Left cardiac atrium (tissue), 4 donors: Measurements from ENCODE around the gene RANBP2. TPM values are rescaled to one million over a fixed set of nuclear protein-coding genes. Genes with fewer than 3 reads are reported as not detected.
"Not testable (repeated sequence)": the region's sequence is repeated elsewhere in the genome, so short reads cannot be mapped to it uniquely, and the experiment has no call there.

Experiments
- ATAC-seq, 2 donors: fragments of 200-7000 bp; cut with Tn5 transposase; one replicate each; pipeline ENCODE4 v1.9.1; 2020; ENCODE audit warnings: mild to moderate bottlenecking in 2 of 2, moderate library complexity in 2 of 2
- DNase-seq: peaks from one replicate; pipeline ENCODE4 v3.0.0-alpha.2; 2020
- intact Hi-C, 2 donors: fragments of 100-400 bp; cut with DNase I; formaldehyde crosslinking; loops; one replicate each; pipeline versions ENCODE4 v1.14.1 to v1.15.1; 2022 to 2023
- total RNA-seq, 2 donors: library from RNA; stranded (reverse); fragmentation: NEBNext Ultra II Directional; extraction: Animal tissue kit (Norgen Biotek cat#: 25700); gene quantifications; one replicate each; pipeline ENCODE4 v1.2.1, GENCODE V29; 2021
- donor health status: DM: no; HTN: yes; CAD: no.
- donor health status: DM: no; HTN: yes; CAD: no; lungs with severe emphysema.
- donor health status: DM: yes; HTN: yes; CAD: no.
- donor health status: Dilated cardiomyopathy.

Gene RANBP2
- total RNA-seq, 2 donors from 2014 or later: 51.4 to 64.8 TPM

GRCh38 chr2:108762618-108763017 lies 43.3 kb downstream of the RANBP2 start:
- intact Hi-C loops, ATAC-seq: not testable (repeated sequence)

GRCh38 chr2:108766671-108767070 lies 47.4 kb downstream of the RANBP2 start:
- intact Hi-C loops, DNase-seq, ATAC-seq: not testable (repeated sequence)

More at GRCh38 chr2:108762618-108763017, 43.3 kb downstream of the RANBP2 start:
- not testable (repeated sequence) for DNase-seq

GRCh38 chr2:108767859-108768258 lies 48.6 kb downstream of the RANBP2 start:
- intact Hi-C loops, DNase-seq, ATAC-seq: not testable (repeated sequence)

- intact Hi-C loops: no loop called here
- ATAC-seq (no peak), DNase-seq (no peak)
Measured at GRCh38 chr2:108776475-108776874, 57.2 kb downstream of the RANBP2 start.

- intact Hi-C loops: no loop called here
- no peak for ATAC-seq
- DNase-seq: no peak
Measured at GRCh38 chr2:108778857-108779256, 59.6 kb downstream of the RANBP2 start.

- ATAC-seq (no peak), DNase-seq (no peak)
- intact Hi-C loops: no loop called here
Measured at GRCh38 chr2:108786008-108786353, 66.7 kb downstream of the RANBP2 start.

GRCh38 chr2:108786354-108787215 lies 67.3 kb downstream of the RANBP2 start, which contains the start of gene CCDC138:
Gene CCDC138 (plus strand): TSS chr2:108786771. CDS start chr2:108786823, 52 bp downstream.
- ATAC-seq: peak; percentile 99
- intact Hi-C loops: no loop called here
- peak; percentile 93 for DNase-seq

GRCh38 chr2:108787216-108787541 lies 67.9 kb downstream of the RANBP2 start:
- ATAC-seq (no peak), DNase-seq (no peak)
- intact Hi-C loops: no loop called here

GRCh38 chr2:108803045-108803736 lies 83.9 kb downstream of the RANBP2 start:
- ATAC-seq (no peak), DNase-seq (no peak)
- intact Hi-C loops: no loop called here

- intact Hi-C loops: no loop called here
- no peak for ATAC-seq
Measured at GRCh38 chr2:108805032-108805431, 85.8 kb downstream of the RANBP2 start.

GRCh38 chr2:108805782-108806181 lies 86.5 kb downstream of the RANBP2 start:
- DNase-seq (no peak), ATAC-seq (no peak)
- intact Hi-C loops: no loop called here

More at GRCh38 chr2:108805032-108805431, 85.8 kb downstream of the RANBP2 start:
- no peak for DNase-seq

GRCh38 chr2:108806371-108807113 lies 87.3 kb downstream of the RANBP2 start:
- intact Hi-C loops: no loop called here
- no peak for ATAC-seq
- DNase-seq: no peak

GRCh38 chr2:108809936-108810335 lies 90.7 kb downstream of the RANBP2 start:
- ATAC-seq (no peak), DNase-seq (no peak)
- intact Hi-C loops: no loop called here

- no peak for DNase-seq
- intact Hi-C loops: no loop called here
- ATAC-seq: no peak
Measured at GRCh38 chr2:108810993-108811957, 92.0 kb downstream of the RANBP2 start.

- no peak for ATAC-seq
- intact Hi-C loops: no loop called here
- DNase-seq: no peak
Measured at GRCh38 chr2:108813732-108814131, 94.5 kb downstream of the RANBP2 start.

- intact Hi-C loops: no loop called here
- DNase-seq: no peak
- no peak for ATAC-seq
Measured at GRCh38 chr2:108820482-108820881, 101.2 kb downstream of the RANBP2 start.

- intact Hi-C loops: no loop called here
- no peak for DNase-seq
- no peak for ATAC-seq
Measured at GRCh38 chr2:108823286-108823685, 104.0 kb downstream of the RANBP2 start.

- intact Hi-C loops: no loop called here
- ATAC-seq (no peak), DNase-seq (no peak)
Measured at GRCh38 chr2:108824316-108825070, 105.2 kb downstream of the RANBP2 start.
